GM21447 (cell line): ENCODE results near the gene DOC2B.
"Not testable (repeated sequence)": the region's sequence is repeated elsewhere in the genome, so short reads cannot be mapped to it uniquely, and the experiment has no call there.

Source experiments
- ATAC-seq: cut with Tn5 transposase; IDR thresholded peaks from one replicate; pipeline ENCODE4 v1.9.1; 2021; ENCODE audit not compliant: unreplicated experiment

Gene DOC2B

GRCh38 chr17:146983-147761 is 34.3 kb downstream of the DOC2B start:
- ATAC-seq = no peak

GRCh38 chr17:146546-146945 is 34.9 kb downstream of the DOC2B start:
- ATAC-seq = no peak

GRCh38 chr17:145671-146541 is 35.5 kb downstream of the DOC2B start:
- ATAC-seq = no peak

GRCh38 chr17:144936-145670 is 36.3 kb downstream of the DOC2B start:
- no peak for ATAC-seq

- no peak for ATAC-seq
These were observed 37.6 kb downstream of the DOC2B start for GRCh38 chr17:143785-144281.

- no peak for ATAC-seq
These were observed 38.3 kb downstream of the DOC2B start for GRCh38 chr17:142876-143784.

GRCh38 chr17:142102-142661 is 39.3 kb downstream of the DOC2B start:
- no peak for ATAC-seq

- not testable (repeated sequence) for ATAC-seq
These were observed 41.8 kb downstream of the DOC2B start for GRCh38 chr17:139401-140205.

GRCh38 chr17:137166-137807 is 44.2 kb downstream of the DOC2B start, which contains the start of gene SCGB1C2:
TSS of gene SCGB1C2 (plus strand) at chr17:137569. CDS start at chr17:137591, 22 bp downstream.
- not testable (repeated sequence) for ATAC-seq

- peak; percentile 77 for ATAC-seq
These were observed 44.9 kb downstream of the DOC2B start for GRCh38 chr17:136531-136930.

GRCh38 chr17:135895-136294 is 45.6 kb downstream of the DOC2B start:
- ATAC-seq = not testable (repeated sequence)

GRCh38 chr17:135022-135421 is 46.4 kb downstream of the DOC2B start:
- not testable (repeated sequence) for ATAC-seq

- ATAC-seq = peak; percentile 68
These were observed 47.1 kb downstream of the DOC2B start for GRCh38 chr17:134332-134785.

- not testable (repeated sequence) for ATAC-seq
These were observed 47.5 kb downstream of the DOC2B start for GRCh38 chr17:133932-134331.

GRCh38 chr17:118339-118917 is 63.0 kb downstream of the DOC2B start:
- ATAC-seq = not testable (repeated sequence)

GRCh38 chr17:113111-113510 is 68.3 kb downstream of the DOC2B start:
- not testable (repeated sequence) for ATAC-seq
